H1 (cell line): ENCODE results near the gene ZNF33A. TPM values are rescaled to one million over a fixed set of nuclear protein-coding genes. Genes with fewer than 3 reads are reported as not detected.

Experiments used
- CTCF ChIA-PET: fragments of 300-600 bp; sonication (Branson Sonifier 250); formaldehyde crosslinking; loops from one replicate; lab custom pipeline; 2021; ENCODE audit not compliant: partially characterized antibody; lab: Charles Lee
- POLR2A ChIA-PET: fragments of 300-600 bp; sonication (Branson Sonifier 250); formaldehyde crosslinking; loops from one replicate; lab custom pipeline; 2021; ENCODE audit warnings: inconsistent platforms; ENCODE audit not compliant: partially characterized antibody; lab: Charles Lee
- DNase-seq, 2 experiments: peaks; one replicate each; pipeline versions ENCODE4 v3.0.0 to v3.0.0-alpha.2; 2010 to 2022; ENCODE audit warnings: low spot score in 2 of 2, low read depth in 1 of 2, mixed read lengths in 1 of 2
- FAIRE-seq: peaks from 2 replicates; lab custom pipeline; 2011; peaks lifted over from hg19 to GRCh38; lab: Jason Lieb, UNC
- H2AFZ ChIP-seq: 2 replicates; pipeline ENCODE4 v1.8.1; 2012; ENCODE audit warnings: low read length, inconsistent platforms
- H2AK5ac ChIP-seq: 2 replicates; pipeline ENCODE4 v1.6.1; 2013; ENCODE audit warnings: low read depth, low read length
- H2BK120ac ChIP-seq: replicated peaks from 2 replicates; pipeline ENCODE3; 2013; ENCODE audit warnings: low read depth, low read length, inconsistent platforms
- H2BK12ac ChIP-seq: 2 replicates; pipeline ENCODE4 v1.6.1; 2013; ENCODE audit warnings: low read depth, low read length
- H2BK15ac ChIP-seq: 2 replicates; pipeline ENCODE4 v1.6.1; 2013; ENCODE audit warnings: low read length
- H2BK20ac ChIP-seq: 2 replicates; pipeline ENCODE4 v1.6.1; 2013; ENCODE audit warnings: low read length
- H2BK5ac ChIP-seq: 2 replicates; pipeline ENCODE4 v1.6.1; 2013; ENCODE audit warnings: low read depth, low read length
- H3K14ac ChIP-seq: 2 replicates; pipeline ENCODE4 v1.6.1; 2013; ENCODE audit warnings: inconsistent platforms; ENCODE audit not compliant: insufficient read length
- H3K18ac ChIP-seq: 2 replicates; pipeline ENCODE4 v1.6.1; 2013; ENCODE audit warnings: low read length; ENCODE audit errors: extremely low read depth
- H3K23ac ChIP-seq: 2 replicates; pipeline ENCODE4 v1.6.1; 2013; ENCODE audit warnings: inconsistent platforms; ENCODE audit not compliant: insufficient read length
- H3K23me2 ChIP-seq: 2 replicates; pipeline ENCODE4 v1.6.1; 2013; ENCODE audit warnings: low read depth, low read length
- H3K27ac ChIP-seq: 2 replicates; pipeline ENCODE4 v1.6.1; 2011; ENCODE audit warnings: low read depth, low read length, inconsistent platforms
- H3K27me3 ChIP-seq, 4 experiments: replicated peaks in 1 of 4; 1 replicate in 1 of 4; 2 replicates in 3 of 4; pipeline versions ENCODE4 v1.6.1 to v1.8.1; 2011 to 2013; ENCODE audit warnings: low read length in 3 of 4, mild to moderate bottlenecking in 3 of 4, inconsistent platforms in 2 of 4, mixed read lengths in 2 of 4, moderate library complexity in 1 of 4; ENCODE audit not compliant: control insufficient read depth in 3 of 4, insufficient read depth in 3 of 4; ENCODE audit errors: extremely low read depth in 1 of 4
- H3K36me3 ChIP-seq, 4 experiments: 2 replicates each; pipeline versions ENCODE4 v1.6.1 to v1.8.1; 2011 to 2013; ENCODE audit warnings: mild to moderate bottlenecking in 4 of 4, low read length in 3 of 4, moderate library complexity in 2 of 4, control low read depth in 1 of 4, inconsistent platforms in 1 of 4; ENCODE audit not compliant: insufficient read depth in 4 of 4, control insufficient read depth in 2 of 4
- H3K4ac ChIP-seq: replicated peaks from 2 replicates; pipeline ENCODE3; 2013; ENCODE audit warnings: low read length, low read depth, mixed read lengths, inconsistent platforms; ENCODE audit not compliant: insufficient read length
- H3K4me1 ChIP-seq, 4 experiments: replicated peaks in 1 of 4; 1 replicate in 1 of 4; 2 replicates in 3 of 4; pipeline versions ENCODE4 v1.6.1 to v1.8.1; 2011 to 2013; ENCODE audit warnings: low read length in 3 of 4, inconsistent platforms in 2 of 4, mixed read lengths in 1 of 4; ENCODE audit not compliant: insufficient read depth in 4 of 4, control insufficient read depth in 3 of 4
- H3K4me2 ChIP-seq, 2 experiments: 2 replicates each; pipeline versions ENCODE4 v1.6.1 to v1.8.1; 2011 to 2013; ENCODE audit warnings: low read depth in 2 of 2, low read length in 2 of 2, control low read depth in 1 of 2, inconsistent platforms in 1 of 2, mild to moderate bottlenecking in 1 of 2; ENCODE audit not compliant: insufficient read depth in 1 of 2
- H3K4me3 ChIP-seq, 4 experiments: fragments of 200-600, 300-600 bp in 1 of 4; sonication (generic), shearing (Covaris generic), sonication (Bioruptor Twin) in 1 of 4; 2 replicates each; pipeline versions ENCODE4 v1.5.1 to v1.8.1; 2011 to 2016; ENCODE audit warnings: low read length in 4 of 4, low read depth in 3 of 4, control low read depth in 2 of 4, inconsistent platforms in 2 of 4, mild to moderate bottlenecking in 2 of 4, mixed read lengths in 1 of 4, moderate library complexity in 1 of 4; ENCODE audit not compliant: insufficient read depth in 2 of 4; ENCODE audit errors: extremely low read depth in 1 of 4
- H3K56ac ChIP-seq: replicated peaks from 2 replicates; pipeline ENCODE3; 2013; ENCODE audit warnings: low read depth, mild to moderate bottlenecking, mixed read lengths, low read length, inconsistent platforms; ENCODE audit not compliant: insufficient read length
- H3K79me1 ChIP-seq: 2 replicates; pipeline ENCODE4 v1.6.1; 2013; ENCODE audit warnings: low read depth, low read length, control low read depth
- H3K79me2 ChIP-seq, 2 experiments: 2 replicates each; pipeline versions ENCODE4 v1.6.1 to v1.8.1; 2012 to 2013; ENCODE audit warnings: low read length in 2 of 2, mild to moderate bottlenecking in 2 of 2, inconsistent platforms in 1 of 2; ENCODE audit not compliant: insufficient read depth in 2 of 2, control insufficient read depth in 1 of 2
- H3K9ac ChIP-seq, 4 experiments: replicated peaks in 1 of 4; 1 replicate in 1 of 4; 2 replicates in 3 of 4; pipeline versions ENCODE4 v1.6.1 to v1.8.1; 2011 to 2013; ENCODE audit warnings: low read depth in 3 of 4, low read length in 3 of 4, control low read depth in 2 of 4, mild to moderate bottlenecking in 2 of 4, moderate library complexity in 2 of 4, inconsistent platforms in 1 of 4; ENCODE audit errors: extremely low read depth in 1 of 4
- H3K9me3 ChIP-seq, 2 experiments: 2 replicates each; pipeline versions ENCODE4 v1.6.1 to v1.8.1; 2012 to 2013; ENCODE audit warnings: mild to moderate bottlenecking in 2 of 2, moderate library complexity in 2 of 2, control low read depth in 1 of 2, inconsistent platforms in 1 of 2, low read depth in 1 of 2, low read length in 1 of 2, mixed read lengths in 1 of 2; ENCODE audit not compliant: insufficient read depth in 2 of 2
- H4K20me1 ChIP-seq, 2 experiments: replicated peaks in 1 of 2; 2 replicates each; pipeline versions ENCODE3 to v1.8.1; 2011 to 2013; ENCODE audit warnings: inconsistent platforms in 2 of 2, low read length in 2 of 2, mild to moderate bottlenecking in 1 of 2; ENCODE audit not compliant: insufficient read depth in 2 of 2, control insufficient read depth in 1 of 2
- H4K5ac ChIP-seq: 2 replicates; pipeline ENCODE4 v1.6.1; 2013; ENCODE audit warnings: low read length, low read depth, mixed read lengths, inconsistent platforms; ENCODE audit not compliant: insufficient read length
- H4K8ac ChIP-seq: 2 replicates; pipeline ENCODE4 v1.8.0; 2013; ENCODE audit warnings: mild to moderate bottlenecking, moderate library complexity, low read length, inconsistent platforms; ENCODE audit not compliant: insufficient read depth; ENCODE audit errors: extremely low read depth
- H4K91ac ChIP-seq: replicated peaks from 2 replicates; pipeline ENCODE3; 2013; ENCODE audit warnings: low read length, mixed read lengths, inconsistent platforms; ENCODE audit not compliant: insufficient read length
- CBX8 ChIP-seq: fragments of 300-800, 300-1000 bp; sonication (generic); IDR thresholded peaks from 2 replicates; pipeline ENCODE4 v1.7.1; 2016; ENCODE audit warnings: low read depth, low read length, borderline replicate concordance
- WGBS, 2 experiments: shearing (Covaris generic) in 1 of 2; methylation state at CpG; one replicate each; pipeline versions ENCODE4 v1.1.6 to v1.1.7; 2013 to 2015; ENCODE audit warnings: low lambda C conversion rate in 2 of 2, mixed read lengths in 2 of 2, inconsistent platforms in 1 of 2, low coverage in 1 of 2, missing lambda C conversion rate in 1 of 2; ENCODE audit not compliant: insufficient replicate concordance in 2 of 2, insufficient coverage in 1 of 2, insufficient read length in 1 of 2; ENCODE audit errors: extremely low coverage in 1 of 2, missing lambda C conversion rate in 1 of 2; 5-methylcytosine and 5-hydroxymethylcytosine counted together
- polyA plus RNA-seq, 7 experiments: library from polyadenylated mRNA; depleted of rRNA in 3 of 7; stranded (reverse) in 5 of 7; unstranded in 2 of 7; fragments of >200 nt in 5 of 7; fragments of 200-250 nt in 2 of 7; gene quantifications; 1 replicate in 5 of 7; 2 replicates in 1 of 7; 4 replicates in 1 of 7; pipeline versions ENCODE4 v1.2.1 to v1.2.3, GENCODE V29; 2011 to 2013; ENCODE audit warnings: missing spikeins in 2 of 7, mixed read lengths in 2 of 7
- total RNA-seq: library from RNA; stranded (reverse); fragmentation: NEBNext Ultra II Directional; extraction: Animal tissue kit (Norgen Biotek cat#: 25700); gene quantifications from 2 replicates; pipeline ENCODE4 v1.2.1, GENCODE V29; 2021

Gene ZNF33A
- total and polyA plus RNA-seq, 2 of the 8 experiments (the other 6 are each of a cell fraction or from before 2014, with no cell fraction given): 6.0 to 48.3 TPM

- Histone ChIP-seq H3K79me1 (no peaks in the 10 kb centered on the region), H3K27me3 (no peaks in the 10 kb centered on the region), H3K79me2 (no peaks in the 10 kb centered on the region), H2AFZ (peak overlapping the region; percentile 99; the same call in 1 of the 2 replicates), H2BK15ac (no peak overlapping the region), H3K4me1 (no peaks in the 10 kb centered on the region), H4K8ac (no peak overlapping the region), H3K23me2 (no peaks in the 10 kb centered on the region), H4K91ac (no peak overlapping the region), H4K20me1 (no peaks in the 10 kb centered on the region), H2BK5ac (no peak overlapping the region), H3K9me3 (peaks cover 4 to 10% of the 10 kb centered on the region in 2 experiments; a peak in 3 of 4 replicates), H3K4ac (no peak overlapping the region), H2BK12ac (no peak overlapping the region), H2BK120ac (no peak overlapping the region), H3K56ac (no peak overlapping the region), H3K4me3 (peak overlapping the region in 1 of 4 experiments; percentile 25; a peak in 2 of 8 replicates), H2AK5ac (no peak overlapping the region), H3K23ac (no peak overlapping the region), H3K36me3 (no peaks in the 10 kb centered on the region), H3K27ac (no peak overlapping the region), H3K4me2 (peak overlapping the region; percentile 2 to 71; a peak in 3 of 4 replicates), H4K5ac (no peak overlapping the region), H3K9ac (no peak overlapping the region), H3K18ac (no peak overlapping the region), H2BK20ac (no peak overlapping the region), H3K14ac (no peak overlapping the region)
- ChIA-PET POLR2A (interaction anchor here (1.0 kb wide), 1 partner anchor 33 kb away, joined by 6 read pairs; the partner anchor contains the start of gene ZNF33A), CTCF (interaction anchor here (0.8 to 1.6 kb wide), 7 partner anchors 13 to 135 kb away, joined by 3 to 8 read pairs (median 4); partner anchors contain the start of gene ZNF33A)
- 53% methylated on average over 9 of the region's 9 CpGs; no CpG with 5 or more reads in 1 of the 2 experiments for WGBS, 2 experiments
- TF ChIP-seq CBX8: no peak
- no peak for DNase-seq
- no peak for FAIRE-seq
Observed at GRCh38 chr10:37976880-37977203, 33.6 kb upstream of the ZNF33A start.
